ENCODE measurements around the gene SRM.

SRM gene

DNA sequence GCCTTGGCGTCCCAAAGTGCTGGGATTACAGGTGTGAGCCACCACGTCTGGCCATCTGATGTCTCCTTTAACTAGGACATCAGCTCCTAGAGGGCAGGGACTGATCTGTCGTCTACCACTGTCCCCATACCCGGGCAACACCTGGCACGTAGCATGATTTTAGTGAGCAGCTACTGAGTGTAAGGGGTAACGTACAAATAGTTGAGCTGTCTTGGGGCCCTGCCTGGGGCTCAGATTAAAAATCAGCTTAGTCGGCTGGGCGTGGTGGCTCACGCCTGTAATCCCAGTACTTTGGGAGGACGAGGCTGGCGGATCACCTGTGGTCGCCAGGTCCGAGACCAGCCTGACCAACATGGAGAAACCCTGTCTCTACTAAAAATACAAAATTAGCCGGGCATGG, 1.8 kb downstream of the SRM start:
- H3K27ac ChIP-seq (ENCODE audit: low read depth, low read length) = no peak overlapping the region
- no peaks in the 10 kb centered on the region for H4K20me1 ChIP-seq (ENCODE audit: low read depth, low read length)
- no peak overlapping the region for H3K4me3 ChIP-seq (ENCODE audit: insufficient read depth, low read length, poor library complexity, severe bottlenecking)
- TF ChIP-seq, protein P1, sequence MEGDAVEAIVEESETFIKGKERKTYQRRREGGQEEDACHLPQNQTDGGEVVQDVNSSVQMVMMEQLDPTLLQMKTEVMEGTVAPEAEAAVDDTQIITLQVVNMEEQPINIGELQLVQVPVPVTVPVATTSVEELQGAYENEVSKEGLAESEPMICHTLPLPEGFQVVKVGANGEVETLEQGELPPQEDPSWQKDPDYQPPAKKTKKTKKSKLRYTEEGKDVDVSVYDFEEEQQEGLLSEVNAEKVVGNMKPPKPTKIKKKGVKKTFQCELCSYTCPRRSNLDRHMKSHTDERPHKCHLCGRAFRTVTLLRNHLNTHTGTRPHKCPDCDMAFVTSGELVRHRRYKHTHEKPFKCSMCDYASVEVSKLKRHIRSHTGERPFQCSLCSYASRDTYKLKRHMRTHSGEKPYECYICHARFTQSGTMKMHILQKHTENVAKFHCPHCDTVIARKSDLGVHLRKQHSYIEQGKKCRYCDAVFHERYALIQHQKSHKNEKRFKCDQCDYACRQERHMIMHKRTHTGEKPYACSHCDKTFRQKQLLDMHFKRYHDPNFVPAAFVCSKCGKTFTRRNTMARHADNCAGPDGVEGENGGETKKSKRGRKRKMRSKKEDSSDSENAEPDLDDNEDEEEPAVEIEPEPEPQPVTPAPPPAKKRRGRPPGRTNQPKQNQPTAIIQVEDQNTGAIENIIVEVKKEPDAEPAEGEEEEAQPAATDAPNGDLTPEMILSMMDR (IDR thresholded peaks at IDR 0.05; ENCODE audit: insufficient read depth, low read length, poor library complexity, severe bottlenecking) = no peak
- no peak for TF ChIP-seq EZH2phosphoT487 (conservative IDR thresholded peaks at IDR 0.05; ENCODE audit: low read length)
- H3K36me3 ChIP-seq (ENCODE audit: low read length) = 0 out of 2 replicates have a peak, but pooled peaks cover 4% of the 10 kb centered on the region
- no peaks in the 10 kb centered on the region for H3K27me3 ChIP-seq (ENCODE audit: low read length)
- no peak overlapping the region for H3K9ac ChIP-seq (ENCODE audit: low read length)
- H3K79me2 ChIP-seq (ENCODE audit: insufficient read depth, low read length) = peaks cover 27% of the 10 kb centered on the region
- H2AFZ ChIP-seq (ENCODE audit: low read depth, low read length, severe bottlenecking) = no peak overlapping the region
- no peaks in the 10 kb centered on the region for H3K9me2 ChIP-seq (replicated peaks; ENCODE audit: insufficient read depth, low read length)
- H3K9me3 ChIP-seq (ENCODE audit: insufficient read depth, low read length) = no peaks in the 10 kb centered on the region
- H3F3A ChIP-seq (ENCODE audit: insufficient read depth) = peaks cover 14% of the 10 kb centered on the region
- H3K4me2 ChIP-seq (ENCODE audit: low read depth, low read length, poor library complexity, severe bottlenecking) = no peak overlapping the region

- H3K9me2 ChIP-seq (replicated peaks; ENCODE audit: insufficient read depth, low read length) = no peaks in the 10 kb centered on the region
Observed at GRCh38 chr1:11057477-11057876, 2.3 kb downstream of the SRM start.

DNA sequence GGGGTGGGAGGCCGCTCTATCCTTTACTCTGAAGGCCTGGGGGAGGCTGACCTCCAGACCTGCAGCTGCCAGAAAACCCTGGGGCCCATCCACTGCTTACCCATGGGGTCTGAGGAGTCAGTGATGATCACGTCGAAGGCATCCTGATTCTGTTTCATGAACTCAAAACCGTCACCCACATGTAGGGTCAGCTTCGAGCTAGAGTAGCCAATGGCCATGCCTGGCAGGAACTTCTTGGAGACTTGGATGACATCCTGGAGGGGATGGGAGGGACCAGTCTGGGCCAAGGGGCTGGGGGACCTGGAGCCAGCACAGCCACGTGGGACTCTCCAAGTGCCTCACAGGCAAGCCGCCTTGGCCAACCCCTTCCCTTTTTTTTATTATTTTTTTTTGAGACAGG, 3.3 kb downstream of the SRM start:
- Histone ChIP-seq H3F3A (ENCODE audit: insufficient read depth) (peaks cover 10% of the 10 kb centered on the region), H3K4me3 (ENCODE audit: insufficient read depth, low read length, poor library complexity, severe bottlenecking) (no peak overlapping the region), H4K20me1 (ENCODE audit: low read depth, low read length) (no peaks in the 10 kb centered on the region), H3K4me2 (ENCODE audit: low read depth, low read length, poor library complexity, severe bottlenecking) (no peak overlapping the region), H3K36me3 (ENCODE audit: low read length) (0 out of 2 replicates have a peak, but pooled peaks cover 4% of the 10 kb centered on the region), H3K27me3 (ENCODE audit: low read length) (no peaks in the 10 kb centered on the region), H3K9ac (ENCODE audit: low read length) (no peak overlapping the region), H2AFZ (ENCODE audit: low read depth, low read length, severe bottlenecking) (no peak overlapping the region), H3K9me2 (replicated peaks; ENCODE audit: insufficient read depth, low read length) (no peaks in the 10 kb centered on the region), H3K79me2 (ENCODE audit: insufficient read depth, low read length) (peaks cover 27% of the 10 kb centered on the region), H3K27ac (ENCODE audit: low read depth, low read length) (no peak overlapping the region), H3K9me3 (ENCODE audit: insufficient read depth, low read length) (no peaks in the 10 kb centered on the region)
- no peak for TF ChIP-seq EZH2phosphoT487 (conservative IDR thresholded peaks at IDR 0.05; ENCODE audit: low read length)
- TF ChIP-seq, protein P1 (IDR thresholded peaks at IDR 0.05; ENCODE audit: insufficient read depth, low read length, poor library complexity, severe bottlenecking) = no peak

More at GRCh38 chr1:11057477-11057876, 2.3 kb downstream of the SRM start:
- Histone ChIP-seq H3F3A (ENCODE audit: insufficient read depth) (peaks cover 10% of the 10 kb centered on the region), H3K79me2 (ENCODE audit: insufficient read depth, low read length) (peaks cover 27% of the 10 kb centered on the region), H3K4me3 (ENCODE audit: insufficient read depth, low read length, poor library complexity, severe bottlenecking) (no peak overlapping the region), H3K9ac (ENCODE audit: low read length) (no peak overlapping the region), H3K27ac (ENCODE audit: low read depth, low read length) (no peak overlapping the region), H3K4me2 (ENCODE audit: low read depth, low read length, poor library complexity, severe bottlenecking) (no peak overlapping the region), H2AFZ (ENCODE audit: low read depth, low read length, severe bottlenecking) (no peak overlapping the region), H4K20me1 (ENCODE audit: low read depth, low read length) (no peaks in the 10 kb centered on the region), H3K27me3 (ENCODE audit: low read length) (no peaks in the 10 kb centered on the region), H3K9me3 (ENCODE audit: insufficient read depth, low read length) (no peaks in the 10 kb centered on the region), H3K36me3 (ENCODE audit: low read length) (0 out of 2 replicates have a peak, but pooled peaks cover 4% of the 10 kb centered on the region)
- no peak for TF ChIP-seq EZH2phosphoT487 (conservative IDR thresholded peaks at IDR 0.05; ENCODE audit: low read length)
- TF ChIP-seq, protein P1 (IDR thresholded peaks at IDR 0.05; ENCODE audit: insufficient read depth, low read length, poor library complexity, severe bottlenecking) = no peak
